Mesendoderm (in vitro differentiated cells): ENCODE measurements around the gene COMMD9.

ENCODE experiments used
- DNase-seq: peaks from one replicate; pipeline ENCODE4 v3.0.0; 2013
- H2AK5ac ChIP-seq: 2 replicates; pipeline ENCODE4 v1.6.1; 2013; ENCODE audit warnings: low read length, inconsistent platforms
- H2BK120ac ChIP-seq: 2 replicates; pipeline ENCODE4 v1.6.1; 2013; ENCODE audit warnings: low read depth, mild to moderate bottlenecking, low read length, moderate library complexity, mixed read lengths
- H2BK15ac ChIP-seq: replicated peaks from 2 replicates; pipeline ENCODE4 v1.6.1; 2013; ENCODE audit warnings: low read depth, mild to moderate bottlenecking, moderate library complexity
- H2BK5ac ChIP-seq: 2 replicates; pipeline ENCODE4 v1.6.1; 2013; ENCODE audit warnings: low read length, inconsistent platforms
- H3K18ac ChIP-seq: 2 replicates; pipeline ENCODE4 v1.6.1; 2013; ENCODE audit warnings: mild to moderate bottlenecking, low read length, mixed read lengths
- H3K23ac ChIP-seq: one replicate; pipeline ENCODE4 v1.6.1; 2013; ENCODE audit warnings: low read length
- H3K27ac ChIP-seq: 2 replicates; pipeline ENCODE4 v1.5.1; 2013; ENCODE audit warnings: low read depth, mild to moderate bottlenecking, inconsistent platforms, low read length, moderate library complexity
- H3K27me3 ChIP-seq: 2 replicates; pipeline ENCODE4 v1.6.1; 2013; ENCODE audit warnings: low read length, control low read depth, mild to moderate bottlenecking, inconsistent platforms; ENCODE audit not compliant: insufficient read depth, poor library complexity
- H3K36me3 ChIP-seq: 2 replicates; pipeline ENCODE4 v1.6.1; 2013; ENCODE audit warnings: low read length, inconsistent platforms; ENCODE audit not compliant: control insufficient read depth, insufficient read depth
- H3K4ac ChIP-seq: one replicate; pipeline ENCODE4 v1.6.1; 2013; ENCODE audit warnings: low read depth, mild to moderate bottlenecking, low read length, moderate library complexity
- H3K4me1 ChIP-seq: 2 replicates; pipeline ENCODE4 v1.6.1; 2013; ENCODE audit warnings: low read depth, low read length, inconsistent platforms; ENCODE audit not compliant: control insufficient read depth
- H3K4me2 ChIP-seq: 2 replicates; pipeline ENCODE4 v1.6.1; 2013; ENCODE audit warnings: low read length
- H3K4me3 ChIP-seq: 2 replicates; pipeline ENCODE4 v1.5.1; 2013; ENCODE audit warnings: mild to moderate bottlenecking, low read length
- H3K56ac ChIP-seq: one replicate; pipeline ENCODE4 v1.6.1; 2013; ENCODE audit warnings: low read length
- H3K79me1 ChIP-seq: 2 replicates; pipeline ENCODE4 v1.6.1; 2013; ENCODE audit warnings: low read length, inconsistent platforms
- H3K79me2 ChIP-seq: 2 replicates; pipeline ENCODE4 v1.6.1; 2013; ENCODE audit warnings: mild to moderate bottlenecking, low read length; ENCODE audit not compliant: control insufficient read depth, insufficient read depth
- H3K9ac ChIP-seq: 2 replicates; pipeline ENCODE4 v1.6.1; 2013; ENCODE audit warnings: low read length, inconsistent platforms
- H4K5ac ChIP-seq: one replicate; pipeline ENCODE4 v1.6.1; 2013; ENCODE audit warnings: low read length
- H4K8ac ChIP-seq: one replicate; pipeline ENCODE4 v1.6.1; 2013; ENCODE audit warnings: low read depth, mild to moderate bottlenecking, control low read depth, low read length, moderate library complexity
- WGBS: extraction: QIAGEN DNeasy Blood & Tissue Kit; methylation state at CpG from one replicate; pipeline ENCODE4 v1.1.7; 2013; ENCODE audit warnings: low lambda C conversion rate, missing lambda C conversion rate; ENCODE audit not compliant: insufficient coverage; ENCODE audit errors: extremely low coverage; 5-methylcytosine and 5-hydroxymethylcytosine counted together

Gene COMMD9

GRCh38 chr11:36227044-36227443 lies 62.2 kb downstream of the COMMD9 start:
- no peak overlapping the region for H3K18ac ChIP-seq
- no peak overlapping the region for H3K9ac ChIP-seq
- no peak overlapping the region for H3K56ac ChIP-seq
- no peak overlapping the region for H2BK5ac ChIP-seq
- WGBS = no CpG with 5 or more reads among the region's 15 CpGs
- no peak for DNase-seq
- H3K27me3 ChIP-seq = no peaks in the 10 kb centered on the region
- H4K8ac ChIP-seq = no peak overlapping the region
- H3K27ac ChIP-seq = no peak overlapping the region
- H2AK5ac ChIP-seq = no peak overlapping the region
- H3K4me2 ChIP-seq = no peak overlapping the region
- H3K4me1 ChIP-seq = no peaks in the 10 kb centered on the region
- H3K79me2 ChIP-seq = no peaks in the 10 kb centered on the region
- no peak overlapping the region for H4K5ac ChIP-seq
- H3K79me1 ChIP-seq = no peaks in the 10 kb centered on the region
- no peak overlapping the region for H3K23ac ChIP-seq
- H3K36me3 ChIP-seq = no peaks in the 10 kb centered on the region
- no peak overlapping the region for H3K4me3 ChIP-seq
- H2BK15ac ChIP-seq = no peak overlapping the region
- no peak overlapping the region for H3K4ac ChIP-seq
- no peak overlapping the region for H2BK120ac ChIP-seq

- Histone ChIP-seq H3K4me3 (no peak overlapping the region), H3K23ac (no peak overlapping the region), H4K8ac (no peak overlapping the region), H3K27ac (no peak overlapping the region), H4K5ac (no peak overlapping the region), H2AK5ac (no peak overlapping the region), H2BK15ac (no peak overlapping the region), H3K27me3 (no peaks in the 10 kb centered on the region), H2BK120ac (no peak overlapping the region), H3K56ac (no peak overlapping the region), H2BK5ac (no peak overlapping the region), H3K18ac (no peak overlapping the region), H3K36me3 (no peaks in the 10 kb centered on the region), H3K4me1 (no peaks in the 10 kb centered on the region), H3K79me1 (no peaks in the 10 kb centered on the region), H3K79me2 (no peaks in the 10 kb centered on the region), H3K4ac (no peak overlapping the region), H3K4me2 (no peak overlapping the region), H3K9ac (no peak overlapping the region)
- no CpG with 5 or more reads among the region's 5 CpGs for WGBS
- no peak for DNase-seq
Measured at GRCh38 chr11:36224209-36224882, 64.9 kb downstream of the COMMD9 start.

GRCh38 chr11:36222831-36223635 lies 66.2 kb downstream of the COMMD9 start:
- Histone ChIP-seq H3K27me3 (no peaks in the 10 kb centered on the region), H3K4ac (no peak overlapping the region), H3K79me1 (no peaks in the 10 kb centered on the region), H3K4me2 (no peak overlapping the region), H3K27ac (no peak overlapping the region), H4K8ac (no peak overlapping the region), H3K9ac (no peak overlapping the region), H2BK15ac (no peak overlapping the region), H2AK5ac (no peak overlapping the region), H3K79me2 (no peaks in the 10 kb centered on the region), H2BK120ac (no peak overlapping the region), H3K23ac (no peak overlapping the region), H2BK5ac (no peak overlapping the region), H3K56ac (no peak overlapping the region), H4K5ac (no peak overlapping the region), H3K18ac (no peak overlapping the region), H3K4me3 (no peak overlapping the region), H3K36me3 (no peaks in the 10 kb centered on the region), H3K4me1 (no peaks in the 10 kb centered on the region)
- DNase-seq = no peak
- no CpG with 5 or more reads among the region's 14 CpGs for WGBS
